Endothelial cell (in vitro differentiated cells): ENCODE data around the gene HADH. TPM values are rescaled to one million over a fixed set of nuclear protein-coding genes. Genes with fewer than 3 reads are reported as not detected.
"Not testable (repeated sequence)": the region's sequence is repeated elsewhere in the genome, so short reads cannot be mapped to it uniquely, and the experiment has no call there.

Source experiments
- DNase-seq: peaks from one replicate; pipeline ENCODE4 v3.0.0; 2021; ENCODE audit warnings: low spot score
- H3K27ac Mint-ChIP-seq: one replicate; pipeline ENCODE4 v1.8.0; 2021; ENCODE audit warnings: mixed read lengths, inconsistent platforms; ENCODE audit not compliant: unreplicated experiment
- H3K27me3 Mint-ChIP-seq: one replicate; pipeline ENCODE4 v1.8.0; 2021; ENCODE audit warnings: mild to moderate bottlenecking, moderate library complexity, mixed read lengths, inconsistent platforms; ENCODE audit not compliant: unreplicated experiment
- H3K36me3 Mint-ChIP-seq: one replicate; pipeline ENCODE4 v1.8.0; 2021; ENCODE audit warnings: mild to moderate bottlenecking, low read depth, mixed read lengths, inconsistent platforms; ENCODE audit not compliant: unreplicated experiment
- H3K4me1 Mint-ChIP-seq: one replicate; pipeline ENCODE4 v1.8.0; 2021; ENCODE audit warnings: mild to moderate bottlenecking, mixed read lengths, inconsistent platforms; ENCODE audit not compliant: unreplicated experiment
- H3K4me3 Mint-ChIP-seq: one replicate; pipeline ENCODE4 v1.8.0; 2021; ENCODE audit warnings: mild to moderate bottlenecking, mixed read lengths, inconsistent platforms; ENCODE audit not compliant: unreplicated experiment
- H3K9me3 Mint-ChIP-seq: one replicate; pipeline ENCODE4 v1.8.0; 2021; ENCODE audit warnings: mixed read lengths, inconsistent platforms; ENCODE audit not compliant: unreplicated experiment
- CTCF ChIP-seq: fragments of 200-600 bp; sonication (generic); IDR thresholded peaks from one replicate; pipeline ENCODE4 v1.5.0; 2021; ENCODE audit warnings: antibody characterized with exemption; ENCODE audit not compliant: unreplicated experiment
- total RNA-seq: library from RNA; stranded (reverse); fragmentation: NEBNext Ultra II Directional; extraction: Animal tissue kit (Norgen Biotek cat#: 25700); gene quantifications from one replicate; pipeline ENCODE4 v1.2.1, GENCODE V29; 2021; ENCODE audit not compliant: unreplicated experiment

Gene HADH
- total RNA-seq, 1 donor from 2014 or later: 26.6 TPM

DNA sequence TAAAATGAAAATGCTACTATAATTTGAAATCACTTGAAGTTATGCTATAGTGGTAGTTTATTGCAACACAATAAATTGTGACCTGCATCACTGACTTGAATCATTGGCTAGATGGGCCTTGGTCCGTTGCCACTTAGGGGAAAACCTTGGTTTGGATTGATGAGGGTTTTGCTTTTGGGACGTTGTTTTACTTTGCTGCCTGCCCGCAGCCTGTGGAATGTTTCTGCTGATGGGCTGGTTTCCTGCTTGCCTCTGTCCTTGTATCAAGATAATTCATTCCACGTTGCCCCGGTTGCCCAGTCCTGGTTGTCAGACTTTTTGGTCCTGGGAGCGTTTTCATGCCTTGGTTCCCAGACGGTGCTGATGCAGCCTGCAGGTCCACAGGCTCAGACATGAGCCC, 18.3 kb downstream of the HADH start:
- H3K27me3 Mint-ChIP-seq: peaks cover 5% of the 10 kb centered on the region
- no peak for DNase-seq
- H3K9me3 Mint-ChIP-seq: no peaks in the 10 kb centered on the region
- no peak overlapping the region for H3K4me3 Mint-ChIP-seq
- peaks cover 7% of the 10 kb centered on the region for H3K4me1 Mint-ChIP-seq
- no peak for TF ChIP-seq CTCF
- no peak overlapping the region for H3K27ac Mint-ChIP-seq
- H3K36me3 Mint-ChIP-seq: peaks cover 19% of the 10 kb centered on the region

DNA sequence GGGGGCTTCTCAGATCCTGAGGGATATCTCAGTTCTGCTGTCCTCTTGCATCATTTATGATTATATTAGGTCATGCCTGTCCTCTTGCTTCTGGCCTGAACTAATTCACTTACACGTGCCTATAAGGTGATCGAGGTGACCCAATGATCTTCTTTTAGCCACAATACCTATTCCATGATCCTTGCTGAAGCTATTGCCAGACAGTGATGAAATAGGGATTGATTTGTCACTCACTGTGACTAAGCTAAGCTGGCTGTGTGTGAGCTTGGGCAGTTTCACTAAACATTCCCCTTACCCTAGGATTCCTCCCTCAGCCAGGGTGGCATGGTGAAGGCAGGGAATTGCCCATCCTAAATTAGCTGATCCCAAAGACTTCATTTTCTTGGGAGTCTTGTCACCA, 19.0 kb downstream of the HADH start:
- Mint-ChIP-seq H3K27me3 (peaks cover 5% of the 10 kb centered on the region), H3K4me1 (peaks cover 7% of the 10 kb centered on the region), H3K4me3 (no peak overlapping the region), H3K9me3 (no peaks in the 10 kb centered on the region), H3K36me3 (peaks cover 19% of the 10 kb centered on the region), H3K27ac (no peak overlapping the region)
- no peak for TF ChIP-seq CTCF
- no peak for DNase-seq

- DNase-seq: no peak
- Mint-ChIP-seq H3K4me1 (peaks cover 3% of the 10 kb centered on the region), H3K4me3 (no peak overlapping the region), H3K9me3 (no peaks in the 10 kb centered on the region), H3K27me3 (peaks cover 5% of the 10 kb centered on the region), H3K27ac (no peak overlapping the region), H3K36me3 (peaks cover 19% of the 10 kb centered on the region)
- TF ChIP-seq CTCF: no peak
These were observed 20.5 kb downstream of the HADH start for GRCh38 chr4:108010167-108010566.

DNA sequence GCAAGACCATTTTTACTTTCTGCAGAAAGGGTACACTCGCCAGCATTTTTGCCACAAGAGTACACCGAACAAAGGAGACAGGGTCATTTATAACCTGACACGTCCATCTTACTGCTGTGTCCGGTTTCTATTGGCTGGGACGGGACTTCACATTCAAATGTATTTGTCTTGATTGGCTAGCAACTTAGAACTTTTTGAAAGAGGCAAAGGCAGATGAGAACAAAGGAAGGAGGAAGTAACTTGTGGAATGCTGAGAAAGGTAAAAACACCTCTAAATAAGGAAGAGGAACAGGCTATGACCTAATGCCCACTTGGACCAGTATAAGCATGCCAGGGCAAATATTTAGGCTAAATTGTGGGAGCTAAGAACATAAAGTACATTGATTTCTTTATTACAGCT, 22.7 kb downstream of the HADH start:
- not testable (repeated sequence) for H3K4me3 Mint-ChIP-seq, H3K27me3 Mint-ChIP-seq, H3K4me1 Mint-ChIP-seq, H3K9me3 Mint-ChIP-seq, H3K27ac Mint-ChIP-seq, DNase-seq
- H3K36me3 Mint-ChIP-seq: peaks cover 18% of the 10 kb centered on the region

DNA sequence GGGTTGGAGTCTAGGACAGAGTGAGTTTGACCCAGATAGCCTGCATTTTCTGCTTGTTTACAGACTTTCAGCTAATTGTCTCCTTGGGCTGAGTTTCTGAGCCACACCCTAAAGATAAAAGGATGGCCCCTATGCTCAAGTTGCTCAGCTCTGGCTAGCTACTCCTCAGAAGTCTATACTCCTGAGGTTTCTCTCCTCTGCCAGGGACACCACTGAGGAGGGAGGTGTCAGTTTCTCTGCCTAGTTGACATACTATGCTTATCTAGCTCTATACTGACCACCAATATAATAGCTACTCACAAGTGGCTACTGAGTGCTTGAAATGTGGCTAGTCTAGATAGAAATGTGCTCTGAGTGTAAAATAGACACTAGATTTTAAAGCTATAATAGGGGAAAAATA, 23.6 kb downstream of the HADH start:
- no peak for DNase-seq
- no peaks in the 10 kb centered on the region for H3K27me3 Mint-ChIP-seq
- peaks cover 3% of the 10 kb centered on the region for H3K4me1 Mint-ChIP-seq
- TF ChIP-seq CTCF: no peak
- no peak overlapping the region for H3K27ac Mint-ChIP-seq
- no peak overlapping the region for H3K4me3 Mint-ChIP-seq
- no peaks in the 10 kb centered on the region for H3K9me3 Mint-ChIP-seq
- H3K36me3 Mint-ChIP-seq: peaks cover 18% of the 10 kb centered on the region

GRCh38 chr4:108013955-108014354, 24.3 kb downstream of the HADH start:
- H3K36me3 Mint-ChIP-seq: peaks cover 18% of the 10 kb centered on the region
- no peak overlapping the region for H3K27ac Mint-ChIP-seq
- no peak overlapping the region for H3K4me3 Mint-ChIP-seq
- peaks cover 3% of the 10 kb centered on the region for H3K4me1 Mint-ChIP-seq
- no peaks in the 10 kb centered on the region for H3K9me3 Mint-ChIP-seq
- no peak for TF ChIP-seq CTCF
- no peaks in the 10 kb centered on the region for H3K27me3 Mint-ChIP-seq
- no peak for DNase-seq
